ENCODE results near the gene PAK2.

GRCh38 chr3:196788528-196788927 lies 48.9 kb downstream of the PAK2 start:
- TF ChIP-seq POLR2A (IDR thresholded peaks at IDR 0.05) = no peak
- no peak for TF ChIP-seq CTCF (IDR thresholded peaks at IDR 0.05)

Measured in tibial nerve (tissue), 3 donors.